Ectodermal cell (in vitro differentiated cells): Measurements from ENCODE around the gene IGIP.
A peak's percentile ranks its signal among the peaks of the same experiment; 100 is the strongest.

Experiments
- H3K27ac ChIP-seq: 2 replicates; pipeline ENCODE4 v1.7.0; 2013; ENCODE audit warnings: mild to moderate bottlenecking, low read depth, low read length; ENCODE audit not compliant: insufficient read depth, poor library complexity, severe bottlenecking
- H3K27me3 ChIP-seq: 2 replicates; pipeline ENCODE4 v1.7.0; 2013; ENCODE audit warnings: mild to moderate bottlenecking, low read length; ENCODE audit not compliant: insufficient read depth, control insufficient read depth, poor library complexity, severe bottlenecking
- H3K36me3 ChIP-seq: one replicate; pipeline ENCODE4 v1.7.0; 2013; ENCODE audit warnings: low read length; ENCODE audit not compliant: control insufficient read depth, insufficient read depth
- H3K4me1 ChIP-seq: one replicate; pipeline ENCODE4 v1.7.0; 2013; ENCODE audit warnings: low read length; ENCODE audit not compliant: control insufficient read depth, insufficient read depth
- H3K4me3 ChIP-seq: 2 replicates; pipeline ENCODE4 v1.7.0; 2013; ENCODE audit warnings: low read depth, low read length, control low read depth; ENCODE audit not compliant: insufficient read depth
- H3K9me3 ChIP-seq: 2 replicates; pipeline ENCODE4 v1.7.0; 2013; ENCODE audit warnings: mild to moderate bottlenecking, low read length, moderate library complexity; ENCODE audit not compliant: control insufficient read depth
- WGBS, 2 experiments: methylation state at CpG; one replicate each; pipeline ENCODE4 v1.1.7; 2013; ENCODE audit warnings: missing lambda C conversion rate in 2 of 2; 5-methylcytosine and 5-hydroxymethylcytosine counted together

The IGIP gene

DNA sequence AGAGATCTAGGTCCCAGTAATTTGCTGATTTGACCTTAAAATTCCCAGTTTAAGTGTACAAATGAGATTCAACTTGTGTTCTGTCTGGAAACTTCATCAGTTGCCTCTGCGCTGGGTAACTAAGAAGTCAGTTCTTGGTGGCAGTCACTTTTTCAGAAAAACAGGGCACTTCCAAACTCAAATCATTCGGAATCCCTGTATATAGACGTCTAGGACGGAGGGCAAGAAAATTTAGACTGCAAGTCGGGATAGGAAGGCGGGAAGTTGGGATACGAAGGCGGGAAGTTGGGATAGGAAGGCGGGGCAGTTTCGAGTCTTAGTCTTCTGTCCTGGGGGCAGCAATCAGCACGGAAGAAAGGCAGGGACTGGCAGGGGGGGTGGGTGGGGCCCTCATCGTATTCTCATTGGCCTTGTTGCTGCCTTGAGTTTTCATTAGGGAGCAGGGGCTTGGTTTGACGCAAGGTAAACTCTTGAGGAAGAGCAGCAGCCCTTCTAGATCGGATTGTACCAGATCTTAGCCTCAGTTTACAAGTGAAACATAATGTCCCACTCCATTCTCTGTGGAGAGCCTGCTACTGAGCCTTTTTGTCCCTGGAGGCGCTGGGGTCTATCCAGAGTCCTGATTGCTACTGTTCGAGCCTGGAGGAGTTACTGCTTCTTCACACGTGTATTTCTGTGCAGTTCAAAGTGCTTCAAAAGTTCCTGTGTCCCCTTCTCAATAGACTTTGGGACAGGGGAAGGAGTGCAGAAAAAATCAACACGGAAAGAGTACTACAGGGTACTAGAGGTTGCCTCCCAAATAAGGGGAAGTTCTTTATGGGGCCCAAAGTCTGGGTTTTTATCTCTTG is 14.5 kb upstream of the IGIP start:
- Histone ChIP-seq H3K4me3 (no peak overlapping the region), H3K27ac (no peak overlapping the region), H3K4me1 (peaks cover 14% of the 10 kb centered on the region), H3K36me3 (no peaks in the 10 kb centered on the region), H3K27me3 (peaks cover 93% of the 10 kb centered on the region), H3K9me3 (no peaks in the 10 kb centered on the region)
- WGBS, 2 experiments = 3 to 4% methylated on average over 18 of the region's 18 CpGs

- peaks cover 14% of the 10 kb centered on the region for H3K4me1 ChIP-seq
- 24 to 30% methylated on average over 8 of the region's 8 CpGs for WGBS, 2 experiments
These were observed 13.7 kb upstream of the IGIP start for GRCh38 chr5:140111859-140112551.

DNA sequence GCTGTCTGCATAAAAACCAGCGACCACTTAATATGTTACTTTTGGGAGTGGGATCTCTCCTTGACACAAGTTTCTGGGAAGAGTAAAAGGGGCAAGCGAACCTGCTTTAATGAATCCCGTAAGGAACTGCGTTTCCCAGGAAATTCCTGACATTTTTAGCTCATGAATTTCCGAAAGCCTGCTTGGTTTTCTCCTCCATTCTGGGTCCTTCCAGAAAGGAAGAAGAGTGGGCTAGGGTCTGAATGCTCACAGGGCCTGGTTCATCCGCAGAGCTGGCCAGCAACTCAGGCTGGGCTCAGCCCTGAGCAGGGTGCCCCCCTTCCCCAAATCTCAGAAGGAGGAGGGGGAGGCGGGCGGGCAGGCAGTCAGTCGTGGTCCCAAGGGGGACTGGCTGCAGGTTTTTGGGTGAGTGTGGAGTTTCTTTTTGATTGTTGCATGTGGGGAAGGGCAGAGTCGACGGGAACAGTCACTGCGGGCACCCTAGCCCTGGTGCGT is 13.0 kb upstream of the IGIP start:
- Histone ChIP-seq H3K27me3 (peaks cover 95% of the 10 kb centered on the region), H3K27ac (no peak overlapping the region), H3K9me3 (no peaks in the 10 kb centered on the region), H3K4me1 (peaks cover 14% of the 10 kb centered on the region), H3K4me3 (no peak overlapping the region), H3K36me3 (no peaks in the 10 kb centered on the region)
- 2 to 3% methylated on average over 13 of the region's 13 CpGs for WGBS, 2 experiments

More at GRCh38 chr5:140111859-140112551, 13.7 kb upstream of the IGIP start:
- Histone ChIP-seq H3K9me3 (no peaks in the 10 kb centered on the region), H3K4me3 (no peak overlapping the region), H3K27me3 (peaks cover 93% of the 10 kb centered on the region), H3K36me3 (no peaks in the 10 kb centered on the region), H3K27ac (no peak overlapping the region)

DNA sequence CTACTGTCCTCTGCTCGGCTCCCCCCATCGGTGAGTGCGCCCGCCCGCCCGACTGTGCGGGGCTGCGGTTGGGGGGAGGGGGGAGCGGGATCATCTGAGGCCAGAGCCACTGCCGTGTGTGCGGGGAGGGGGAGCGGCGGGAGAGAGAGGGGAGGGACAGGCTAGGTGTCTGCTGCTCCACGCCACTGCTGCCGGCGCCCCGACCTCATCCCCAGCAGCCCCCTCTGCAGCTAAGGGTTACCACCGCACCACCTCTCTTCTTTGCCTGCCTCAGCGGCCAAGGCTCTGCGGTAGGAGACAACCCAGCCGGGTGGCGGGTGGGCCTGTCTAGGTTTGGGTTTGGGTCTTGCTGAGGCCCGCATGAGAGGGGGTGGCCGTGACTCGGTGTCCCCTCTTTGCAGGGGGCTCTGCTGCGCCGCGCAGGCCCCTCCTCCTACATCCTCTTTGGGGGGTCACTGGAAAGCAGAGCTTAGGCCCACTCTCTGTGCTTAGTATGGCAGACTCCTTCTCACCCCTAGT is 12.5 kb upstream of the IGIP start:
- Histone ChIP-seq H3K27ac (no peak overlapping the region), H3K27me3 (peaks cover 97% of the 10 kb centered on the region)

DNA sequence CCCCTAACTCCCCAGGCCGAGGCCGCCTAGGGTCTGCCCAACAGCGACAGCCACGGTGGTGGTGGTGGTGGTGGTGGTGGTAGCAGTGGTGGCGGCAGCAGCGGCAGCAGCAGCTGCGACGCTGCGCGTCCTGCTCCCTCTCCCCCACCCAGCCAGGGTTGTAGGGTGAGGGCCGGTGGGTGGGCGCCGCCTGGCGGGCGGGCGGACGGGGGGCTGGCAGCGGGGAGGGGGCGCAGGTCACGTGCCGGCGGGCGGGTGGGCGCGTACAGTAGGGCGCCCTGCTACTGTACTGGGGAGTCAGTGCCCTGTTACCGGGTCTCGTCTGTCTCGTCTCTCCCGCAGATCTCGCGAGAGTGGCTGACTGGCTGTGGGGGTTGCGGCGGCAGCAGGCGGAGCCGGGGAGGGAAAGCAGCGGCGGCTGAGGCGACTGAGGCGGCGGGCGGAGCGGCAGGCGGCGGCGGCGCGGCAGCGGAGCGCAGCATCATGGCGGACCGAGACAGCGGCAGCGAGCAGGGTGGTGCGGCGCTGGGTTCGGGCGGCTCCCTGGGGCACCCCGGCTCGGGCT is 12.0 kb upstream of the IGIP start, which contains the start of gene PURA:
Gene PURA, plus strand, starts transcription at position 411 of the 565 bp plus-strand sequence. Its CDS starts 73 bp downstream, at position 484.
- peak within 1 kb of the TSS; percentile 73 for H3K4me3 ChIP-seq
- H3K4me1 ChIP-seq = peaks cover 9% of the 10 kb centered on the region
- peaks cover 91% of the 10 kb centered on the region for H3K27me3 ChIP-seq
- H3K27ac ChIP-seq = no peak within 1 kb of the TSS
- H3K9me3 ChIP-seq = no peaks in the 10 kb centered on the region
- H3K36me3 ChIP-seq = no peaks in the 10 kb centered on the region
- 0% methylated on average over 56 to 59 of the region's 60 CpGs for WGBS, 2 experiments

More for the DNA sequence above, 12.5 kb upstream of the IGIP start:
- Histone ChIP-seq H3K36me3 (no peaks in the 10 kb centered on the region), H3K4me3 (peak overlapping the region; percentile 73), H3K9me3 (no peaks in the 10 kb centered on the region), H3K4me1 (peaks cover 14% of the 10 kb centered on the region)
- 0 to 1% methylated on average over 28 of the region's 28 CpGs for WGBS, 2 experiments

GRCh38 chr5:140114341-140115185 is 11.2 kb upstream of the IGIP start:
- H3K27me3 ChIP-seq = peaks cover 83% of the 10 kb centered on the region
- H3K4me3 ChIP-seq = peak overlapping the region; percentile 73
- no peak overlapping the region for H3K27ac ChIP-seq
- no peaks in the 10 kb centered on the region for H3K9me3 ChIP-seq
- WGBS, 2 experiments = 1% methylated on average over 65 of the region's 65 CpGs
- peaks cover 6% of the 10 kb centered on the region for H3K4me1 ChIP-seq
- H3K36me3 ChIP-seq = no peaks in the 10 kb centered on the region

- Histone ChIP-seq H3K27ac (no peak overlapping the region), H3K27me3 (peaks cover 78% of the 10 kb centered on the region), H3K9me3 (no peaks in the 10 kb centered on the region), H3K4me1 (peaks cover 6% of the 10 kb centered on the region), H3K4me3 (no peak overlapping the region), H3K36me3 (no peaks in the 10 kb centered on the region)
- 20 to 21% methylated on average over 1 of the region's 1 CpG for WGBS, 2 experiments
These were observed 10.6 kb upstream of the IGIP start for GRCh38 chr5:140115186-140115500.

- Histone ChIP-seq H3K27me3 (peaks cover 65% of the 10 kb centered on the region), H3K4me1 (peaks cover 6% of the 10 kb centered on the region), H3K27ac (no peak overlapping the region), H3K4me3 (no peak overlapping the region), H3K9me3 (no peaks in the 10 kb centered on the region), H3K36me3 (no peaks in the 10 kb centered on the region)
- WGBS, 2 experiments = 57 to 72% methylated on average over 2 of the region's 2 CpGs
These were observed 9.0 kb upstream of the IGIP start for GRCh38 chr5:140116716-140117115.

DNA sequence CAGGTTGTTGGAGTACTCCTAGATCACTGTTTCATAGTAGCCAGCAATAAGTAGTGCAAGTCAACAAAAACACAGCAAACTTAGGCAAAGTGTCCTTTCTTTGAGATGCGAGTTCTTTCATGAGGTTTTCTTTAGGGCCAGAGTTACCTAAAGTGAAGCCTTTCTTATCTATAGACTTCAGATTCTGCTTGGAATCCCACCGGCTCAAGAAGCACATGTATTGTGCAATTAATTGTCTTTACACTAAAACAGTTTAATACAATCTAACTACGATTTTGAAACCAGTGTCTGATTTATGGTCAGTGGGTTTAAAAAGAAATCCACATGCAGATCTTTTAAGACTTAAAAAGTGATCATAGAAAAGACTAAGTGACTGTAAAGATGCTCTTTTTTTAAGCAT is 8.2 kb upstream of the IGIP start:
- Histone ChIP-seq H3K4me3 (no peak overlapping the region), H3K27me3 (peaks cover 57% of the 10 kb centered on the region), H3K9me3 (no peaks in the 10 kb centered on the region)

More for the DNA sequence above, 8.2 kb upstream of the IGIP start:
- Histone ChIP-seq H3K36me3 (no peaks in the 10 kb centered on the region), H3K4me1 (peaks cover 6% of the 10 kb centered on the region), H3K27ac (no peak overlapping the region)
- 45 to 82% methylated on average over 2 to 3 of the region's 3 CpGs for WGBS, 2 experiments
